C4-2B (cell line): ENCODE data around the gene HOXA6.

ENCODE experiments used
- ZFX ChIP-seq: fragments of 450-650 bp; IDR thresholded peaks from 2 replicates; pipeline ENCODE4 v1.6.1; 2017
- TF ChIP-seq, protein P1 (sequence below): fragments of 450-650 bp; conservative IDR thresholded peaks from 2 replicates; pipeline ENCODE4 v1.5.1; 2017; ENCODE audit warnings: mild to moderate bottlenecking

DNA sequence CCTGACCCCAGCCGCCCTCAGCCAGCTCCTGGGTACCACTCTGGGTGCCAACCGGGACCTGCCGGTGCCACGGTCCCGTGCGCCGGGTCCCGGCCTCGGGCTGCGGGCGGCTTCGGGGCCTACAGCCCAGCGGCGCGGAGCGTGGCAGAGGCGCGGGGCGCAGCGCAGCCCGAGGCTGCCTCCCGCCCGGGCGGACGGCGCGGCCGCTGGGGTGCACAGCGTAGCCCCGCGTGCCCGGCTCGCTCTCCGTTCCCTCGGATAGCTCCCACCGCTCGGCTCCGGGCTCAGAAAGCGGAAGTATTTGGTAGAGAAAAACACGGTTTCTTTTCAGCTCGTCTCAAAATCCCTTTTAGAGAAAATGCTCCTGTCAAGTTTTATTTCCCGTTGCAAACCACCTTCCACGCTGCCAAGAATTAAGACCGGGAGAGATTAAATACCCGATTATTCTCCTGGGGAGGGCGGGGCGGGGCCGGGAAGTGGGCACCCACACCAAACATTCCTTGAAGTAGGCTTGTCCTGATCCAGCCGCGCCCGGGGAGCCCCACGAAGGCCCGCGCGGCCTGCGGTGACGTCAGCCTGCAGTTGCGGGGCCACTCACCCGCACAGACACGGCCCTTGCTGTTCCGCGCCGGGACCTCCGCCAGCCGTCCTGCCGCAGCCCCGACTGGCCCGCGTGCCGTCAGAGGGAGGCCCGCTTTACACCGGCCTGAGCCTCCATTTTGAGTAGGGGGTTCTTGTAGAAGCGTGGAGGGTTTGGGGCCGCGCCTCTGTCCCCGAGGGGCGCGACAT lies 45.2 kb upstream of the HOXA6 start:
- TF ChIP-seq, protein P1, sequence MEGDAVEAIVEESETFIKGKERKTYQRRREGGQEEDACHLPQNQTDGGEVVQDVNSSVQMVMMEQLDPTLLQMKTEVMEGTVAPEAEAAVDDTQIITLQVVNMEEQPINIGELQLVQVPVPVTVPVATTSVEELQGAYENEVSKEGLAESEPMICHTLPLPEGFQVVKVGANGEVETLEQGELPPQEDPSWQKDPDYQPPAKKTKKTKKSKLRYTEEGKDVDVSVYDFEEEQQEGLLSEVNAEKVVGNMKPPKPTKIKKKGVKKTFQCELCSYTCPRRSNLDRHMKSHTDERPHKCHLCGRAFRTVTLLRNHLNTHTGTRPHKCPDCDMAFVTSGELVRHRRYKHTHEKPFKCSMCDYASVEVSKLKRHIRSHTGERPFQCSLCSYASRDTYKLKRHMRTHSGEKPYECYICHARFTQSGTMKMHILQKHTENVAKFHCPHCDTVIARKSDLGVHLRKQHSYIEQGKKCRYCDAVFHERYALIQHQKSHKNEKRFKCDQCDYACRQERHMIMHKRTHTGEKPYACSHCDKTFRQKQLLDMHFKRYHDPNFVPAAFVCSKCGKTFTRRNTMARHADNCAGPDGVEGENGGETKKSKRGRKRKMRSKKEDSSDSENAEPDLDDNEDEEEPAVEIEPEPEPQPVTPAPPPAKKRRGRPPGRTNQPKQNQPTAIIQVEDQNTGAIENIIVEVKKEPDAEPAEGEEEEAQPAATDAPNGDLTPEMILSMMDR, result no peak
- no peak for TF ChIP-seq ZFX
